WTC11 (cell line): ENCODE results near the gene BCL11A.
"Not testable (repeated sequence)": the region's sequence is repeated elsewhere in the genome, so short reads cannot be mapped to it uniquely, and the experiment has no call there.

Experiments
- CTCF ChIP-seq: fragments of 200-600 bp; IDR thresholded peaks from 2 replicates; pipeline ENCODE4 v1.8.0; 2022; ENCODE audit warnings: antibody characterized with exemption
- EMX1 ChIP-seq: fragments of 250-450 bp; sonication (Bioruptor Pico); IDR thresholded peaks from 2 replicates; pipeline ENCODE4 v1.8.0; 2021; ENCODE audit warnings: mild to moderate bottlenecking
- FOXK1 ChIP-seq: sonication (generic); formaldehyde crosslinking; IDR thresholded peaks from 2 replicates; pipeline ENCODE4 v1.8.0; 2022; ENCODE audit warnings: mild to moderate bottlenecking, moderate library complexity, missing genetic modification reagents
- IRF2 ChIP-seq: sonication (generic); formaldehyde crosslinking; IDR thresholded peaks from 2 replicates; pipeline ENCODE4 v1.8.0; 2022; ENCODE audit warnings: low read depth, missing genetic modification reagents, borderline replicate concordance
- JUN ChIP-seq: sonication (generic); formaldehyde crosslinking; IDR thresholded peaks from 2 replicates; pipeline ENCODE4 v1.8.0; 2023; ENCODE audit warnings: mild to moderate bottlenecking, missing genetic modification reagents
- TCF7 ChIP-seq: sonication (generic); formaldehyde crosslinking; IDR thresholded peaks from 2 replicates; pipeline ENCODE4 v1.8.0; 2022; ENCODE audit warnings: mild to moderate bottlenecking, low read depth, missing genetic modification reagents, moderate library complexity
- TEAD1 ChIP-seq: sonication (generic); formaldehyde crosslinking; IDR thresholded peaks from 2 replicates; pipeline ENCODE4 v1.8.0; 2022; ENCODE audit warnings: mild to moderate bottlenecking, missing genetic modification reagents
- ZNF416 ChIP-seq: fragments of 250-450 bp; sonication (Bioruptor Pico); IDR thresholded peaks from 2 replicates; pipeline ENCODE4 v1.9.0; 2021; ENCODE audit warnings: mild to moderate bottlenecking, inconsistent platforms
- TF ChIP-seq, protein P1 (sequence below): sonication (generic); formaldehyde crosslinking; IDR thresholded peaks from 2 replicates; pipeline ENCODE4 v1.8.0; 2022; ENCODE audit warnings: mild to moderate bottlenecking, missing genetic modification reagents

GRCh38 chr2:60417210-60417609 is 136.2 kb downstream of the BCL11A start:
- TF ChIP-seq CTCF; IRF2 (CRISPR knock-in tag); EMX1 (CRISPR knock-in tag); JUN; ZNF416; TEAD1 (CRISPR knock-in tag); FOXK1; TCF7 (CRISPR knock-in tag): not testable (repeated sequence)
- TF ChIP-seq, protein P1, sequence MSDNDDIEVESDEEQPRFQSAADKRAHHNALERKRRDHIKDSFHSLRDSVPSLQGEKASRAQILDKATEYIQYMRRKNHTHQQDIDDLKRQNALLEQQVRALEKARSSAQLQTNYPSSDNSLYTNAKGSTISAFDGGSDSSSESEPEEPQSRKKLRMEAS (CRISPR knock-in tag), result not testable (repeated sequence)
